ENCODE measurements around the gene TMEM59L.

The TMEM59L gene

GRCh38 chr19:18571564-18572344 lies 40.9 kb upstream of the TMEM59L start, which contains the start of gene UBA52 (continued):
- TF ChIP-seq, protein P1, sequence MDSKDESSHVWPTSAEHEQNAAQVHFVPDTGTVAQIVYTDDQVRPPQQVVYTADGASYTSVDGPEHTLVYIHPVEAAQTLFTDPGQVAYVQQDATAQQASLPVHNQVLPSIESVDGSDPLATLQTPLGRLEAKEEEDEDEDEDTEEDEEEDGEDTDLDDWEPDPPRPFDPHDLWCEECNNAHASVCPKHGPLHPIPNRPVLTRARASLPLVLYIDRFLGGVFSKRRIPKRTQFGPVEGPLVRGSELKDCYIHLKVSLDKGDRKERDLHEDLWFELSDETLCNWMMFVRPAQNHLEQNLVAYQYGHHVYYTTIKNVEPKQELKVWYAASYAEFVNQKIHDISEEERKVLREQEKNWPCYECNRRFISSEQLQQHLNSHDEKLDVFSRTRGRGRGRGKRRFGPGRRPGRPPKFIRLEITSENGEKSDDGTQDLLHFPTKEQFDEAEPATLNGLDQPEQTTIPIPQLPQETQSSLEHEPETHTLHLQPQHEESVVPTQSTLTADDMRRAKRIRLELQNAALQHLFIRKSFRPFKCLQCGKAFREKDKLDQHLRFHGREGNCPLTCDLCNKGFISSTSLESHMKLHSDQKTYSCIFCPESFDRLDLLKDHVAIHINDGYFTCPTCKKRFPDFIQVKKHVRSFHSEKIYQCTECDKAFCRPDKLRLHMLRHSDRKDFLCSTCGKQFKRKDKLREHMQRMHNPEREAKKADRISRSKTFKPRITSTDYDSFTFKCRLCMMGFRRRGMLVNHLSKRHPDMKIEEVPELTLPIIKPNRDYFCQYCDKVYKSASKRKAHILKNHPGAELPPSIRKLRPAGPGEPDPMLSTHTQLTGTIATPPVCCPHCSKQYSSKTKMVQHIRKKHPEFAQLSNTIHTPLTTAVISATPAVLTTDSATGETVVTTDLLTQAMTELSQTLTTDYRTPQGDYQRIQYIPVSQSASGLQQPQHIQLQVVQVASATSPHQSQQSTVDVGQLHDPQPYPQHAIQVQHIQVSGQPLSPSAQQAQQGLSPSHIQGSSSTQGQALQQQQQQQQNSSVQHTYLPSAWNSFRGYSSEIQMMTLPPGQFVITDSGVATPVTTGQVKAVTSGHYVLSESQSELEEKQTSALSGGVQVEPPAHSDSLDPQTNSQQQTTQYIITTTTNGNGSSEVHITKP (tag by site-specific recombination; IDR thresholded peaks at IDR 0.05), result peak; percentile 61; the same call in 1 of the 2 replicates
- TF ChIP-seq KLF8 (tag by site-specific recombination; IDR thresholded peaks at IDR 0.05), result peak; percentile 96

DNA sequence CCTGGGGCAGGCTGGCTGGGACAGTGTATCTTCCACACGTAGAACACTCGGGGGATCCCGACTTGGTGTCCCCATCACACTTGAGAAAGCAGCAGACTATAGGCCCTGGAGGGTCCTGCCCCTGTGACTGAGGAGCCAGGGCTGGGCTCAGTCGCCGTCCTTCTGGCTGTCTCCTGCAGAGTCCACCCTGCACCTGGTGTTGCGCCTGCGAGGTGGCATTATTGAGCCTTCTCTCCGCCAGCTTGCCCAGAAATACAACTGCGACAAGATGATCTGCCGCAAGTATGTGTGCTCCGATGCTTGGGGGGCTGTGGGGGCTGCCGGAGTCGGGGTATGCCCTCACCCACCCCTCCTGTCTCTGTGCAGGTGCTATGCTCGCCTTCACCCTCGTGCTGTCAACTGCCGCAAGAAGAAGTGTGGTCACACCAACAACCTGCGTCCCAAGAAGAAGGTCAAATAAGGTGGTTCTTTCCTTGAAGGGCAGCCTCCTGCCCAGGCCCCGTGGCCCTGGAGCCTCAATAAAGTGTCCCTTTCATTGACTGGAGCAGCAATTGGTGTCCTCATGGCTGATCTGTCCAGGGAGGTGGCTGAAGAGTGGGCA lies 37.9 kb upstream of the TMEM59L start:
- POLR2A ChIA-PET, result no interaction called here
- H3K36me3 ChIP-seq (ENCODE audit: control insufficient read depth in 2 of 2, insufficient read depth in 1 of 2, low read length in 2 of 2), result peaks cover 17 to 58% of the 10 kb centered on the region in 2 experiments; a peak in 2 of 3 replicates
- no peak for TF ChIP-seq ZNF670 (tag by site-specific recombination; IDR thresholded peaks at IDR 0.05; ENCODE audit: low read depth)
- TF ChIP-seq, protein P2, sequence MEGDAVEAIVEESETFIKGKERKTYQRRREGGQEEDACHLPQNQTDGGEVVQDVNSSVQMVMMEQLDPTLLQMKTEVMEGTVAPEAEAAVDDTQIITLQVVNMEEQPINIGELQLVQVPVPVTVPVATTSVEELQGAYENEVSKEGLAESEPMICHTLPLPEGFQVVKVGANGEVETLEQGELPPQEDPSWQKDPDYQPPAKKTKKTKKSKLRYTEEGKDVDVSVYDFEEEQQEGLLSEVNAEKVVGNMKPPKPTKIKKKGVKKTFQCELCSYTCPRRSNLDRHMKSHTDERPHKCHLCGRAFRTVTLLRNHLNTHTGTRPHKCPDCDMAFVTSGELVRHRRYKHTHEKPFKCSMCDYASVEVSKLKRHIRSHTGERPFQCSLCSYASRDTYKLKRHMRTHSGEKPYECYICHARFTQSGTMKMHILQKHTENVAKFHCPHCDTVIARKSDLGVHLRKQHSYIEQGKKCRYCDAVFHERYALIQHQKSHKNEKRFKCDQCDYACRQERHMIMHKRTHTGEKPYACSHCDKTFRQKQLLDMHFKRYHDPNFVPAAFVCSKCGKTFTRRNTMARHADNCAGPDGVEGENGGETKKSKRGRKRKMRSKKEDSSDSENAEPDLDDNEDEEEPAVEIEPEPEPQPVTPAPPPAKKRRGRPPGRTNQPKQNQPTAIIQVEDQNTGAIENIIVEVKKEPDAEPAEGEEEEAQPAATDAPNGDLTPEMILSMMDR (tag by site-specific recombination; IDR thresholded peaks at IDR 0.05), result no peak
- no peak for TF ChIP-seq ZNF558 (tag by site-specific recombination; IDR thresholded peaks at IDR 0.05)
- TF ChIP-seq ZNF560 (tag by site-specific recombination; IDR thresholded peaks at IDR 0.05; ENCODE audit: borderline replicate concordance), result no peak
- TF ChIP-seq PRDM4 (tag by site-specific recombination; IDR thresholded peaks at IDR 0.05), result no peak
- TF ChIP-seq PRDM1 (tag by site-specific recombination; IDR thresholded peaks at IDR 0.05), result no peak
- TF ChIP-seq, protein P3, sequence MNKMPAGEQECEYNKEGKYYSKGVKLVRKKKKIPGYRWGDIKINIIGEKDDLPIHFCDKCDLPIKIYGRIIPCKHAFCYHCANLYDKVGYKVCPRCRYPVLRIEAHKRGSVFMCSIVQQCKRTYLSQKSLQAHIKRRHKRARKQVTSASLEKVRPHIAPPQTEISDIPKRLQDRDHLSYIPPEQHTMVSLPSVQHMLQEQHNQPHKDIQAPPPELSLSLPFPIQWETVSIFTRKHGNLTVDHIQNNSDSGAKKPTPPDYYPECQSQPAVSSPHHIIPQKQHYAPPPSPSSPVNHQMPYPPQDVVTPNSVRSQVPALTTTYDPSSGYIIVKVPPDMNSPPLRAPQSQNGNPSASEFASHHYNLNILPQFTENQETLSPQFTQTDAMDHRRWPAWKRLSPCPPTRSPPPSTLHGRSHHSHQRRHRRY (tag by site-specific recombination; IDR thresholded peaks at IDR 0.05), result no peak
- 0 out of 2 replicates have a peak, but pooled peaks have one; percentile 22 for TF ChIP-seq ZBTB20 (tag by site-specific recombination; IDR thresholded peaks at IDR 0.05)
- TF ChIP-seq ZNF292 (tag by site-specific recombination; IDR thresholded peaks at IDR 0.05; ENCODE audit: borderline replicate concordance, low read depth), result no peak
- no peak overlapping the region for H3K4me3 ChIP-seq (ENCODE audit: low read depth, low read length)
- no peaks in the 10 kb centered on the region for H3K9me3 ChIP-seq (ENCODE audit: control insufficient read depth, insufficient read depth, low read depth, low read length)
- peaks cover 3% of the 10 kb centered on the region; the same call in 1 of the 2 replicates for H3K4me1 ChIP-seq (ENCODE audit: control insufficient read depth, insufficient read depth, low read length)
- CTCF ChIA-PET, result no interaction called here
- H3K27ac ChIP-seq (ENCODE audit: extremely low read depth, low read depth, low read length), result no peak overlapping the region
